DND-41 (cell line): ENCODE data around the gene OPTC.

Source experiments
- CTCF ChIP-seq: IDR thresholded peaks from 2 replicates; pipeline ENCODE4 v1.5.1; 2012; ENCODE audit warnings: borderline replicate concordance, low read length, moderate library complexity, mild to moderate bottlenecking; ENCODE audit not compliant: poor library complexity, severe bottlenecking; ENCODE audit errors: extremely low read depth
- EZH2 ChIP-seq: IDR thresholded peaks from 3 replicates; pipeline ENCODE4 v1.6.1; 2012; ENCODE audit warnings: borderline replicate concordance, low read depth, mild to moderate bottlenecking, moderate library complexity, low read length, inconsistent platforms; ENCODE audit not compliant: severe bottlenecking

GRCh38 chr1:203497269-203497777 lies 3.4 kb downstream of the OPTC start:
- no peak for TF ChIP-seq CTCF
- no peak for TF ChIP-seq EZH2
